ENCODE results near the gene SMAD2. TPM values are rescaled to one million over a fixed set of nuclear protein-coding genes. Genes with fewer than 3 reads are reported as not detected.
"Not testable (repeated sequence)": the region's sequence is repeated elsewhere in the genome, so short reads cannot be mapped to it uniquely, and the experiment has no call there.

SMAD2 gene
- polyA plus RNA-seq, 5 donors = 63.0 to 92.6 (median 85.8) TPM

- DNase-seq = no peak
These were observed 133.3 kb downstream of the SMAD2 start for GRCh38 chr18:47797126-47797525.

- no peak for DNase-seq
These were observed 135.0 kb downstream of the SMAD2 start for GRCh38 chr18:47795434-47795814.

GRCh38 chr18:47794725-47795433, 135.6 kb downstream of the SMAD2 start:
- no peak for DNase-seq

- DNase-seq = no peak
These were observed 136.8 kb downstream of the SMAD2 start for GRCh38 chr18:47793609-47794008.

- DNase-seq = no peak
These were observed 138.9 kb downstream of the SMAD2 start for GRCh38 chr18:47791461-47791985.

- DNase-seq = no peak
These were observed 140.4 kb downstream of the SMAD2 start for GRCh38 chr18:47790036-47790435.

GRCh38 chr18:47788621-47789020, 141.8 kb downstream of the SMAD2 start:
- DNase-seq = no peak

GRCh38 chr18:47781561-47781960, 148.9 kb downstream of the SMAD2 start:
- no peak for DNase-seq

- no peak for DNase-seq
These were observed 150.3 kb downstream of the SMAD2 start for GRCh38 chr18:47780011-47780725.

- DNase-seq = no peak
These were observed 151.1 kb downstream of the SMAD2 start for GRCh38 chr18:47779381-47779780.

GRCh38 chr18:47777626-47778025, 152.8 kb downstream of the SMAD2 start:
- no peak for DNase-seq

GRCh38 chr18:47775961-47776360, 154.5 kb downstream of the SMAD2 start:
- DNase-seq = no peak

GRCh38 chr18:47773931-47774330, 156.5 kb downstream of the SMAD2 start:
- no peak for DNase-seq

- DNase-seq = no peak
These were observed 157.8 kb downstream of the SMAD2 start for GRCh38 chr18:47772374-47773248.

- DNase-seq = no peak
These were observed 158.5 kb downstream of the SMAD2 start for GRCh38 chr18:47771922-47772321.

- DNase-seq = no peak
These were observed 162.8 kb downstream of the SMAD2 start for GRCh38 chr18:47767699-47768098.

GRCh38 chr18:47767198-47767597, 163.3 kb downstream of the SMAD2 start:
- DNase-seq = not testable (repeated sequence)

Measured in right lung (tissue), 5 donors.